ENCODE data around the gene SMIM27. TPM values are rescaled to one million over a fixed set of nuclear protein-coding genes. Genes with fewer than 3 reads are reported as not detected.

SMIM27 gene
- total and polyA plus RNA-seq, 2 of the 13 experiments (the other 11 are each of a cell fraction or from before 2014, with no cell fraction given) = 17.9 to 19.0 TPM

- TF ChIP-seq, protein P1, sequence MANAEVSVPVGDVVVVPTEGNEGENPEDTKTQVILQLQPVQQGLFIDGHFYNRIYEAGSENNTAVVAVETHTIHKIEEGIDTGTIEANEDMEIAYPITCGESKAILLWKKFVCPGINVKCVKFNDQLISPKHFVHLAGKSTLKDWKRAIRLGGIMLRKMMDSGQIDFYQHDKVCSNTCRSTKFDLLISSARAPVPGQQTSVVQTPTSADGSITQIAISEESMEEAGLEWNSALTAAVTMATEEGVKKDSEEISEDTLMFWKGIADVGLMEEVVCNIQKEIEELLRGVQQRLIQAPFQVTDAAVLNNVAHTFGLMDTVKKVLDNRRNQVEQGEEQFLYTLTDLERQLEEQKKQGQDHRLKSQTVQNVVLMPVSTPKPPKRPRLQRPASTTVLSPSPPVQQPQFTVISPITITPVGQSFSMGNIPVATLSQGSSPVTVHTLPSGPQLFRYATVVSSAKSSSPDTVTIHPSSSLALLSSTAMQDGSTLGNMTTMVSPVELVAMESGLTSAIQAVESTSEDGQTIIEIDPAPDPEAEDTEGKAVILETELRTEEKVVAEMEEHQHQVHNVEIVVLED (CRISPR knock-in tag; IDR thresholded peaks at IDR 0.05; ENCODE audit: borderline replicate concordance) = peak; percentile 86
- TF ChIP-seq PHF8 (CRISPR knock-in tag; IDR thresholded peaks at IDR 0.05) = peak; percentile 81
- TF ChIP-seq KLF11 (CRISPR knock-in tag; IDR thresholded peaks at IDR 0.05) = peak; percentile 75; the same call in 1 of the 2 replicates
- no peak for TF ChIP-seq FOXA1 (IDR thresholded peaks at IDR 0.05)
- peak; percentile 45; the same call in 1 of the 2 replicates for TF ChIP-seq FOXA1 (CRISPR knock-in tag; IDR thresholded peaks at IDR 0.05)
- no peak for TF ChIP-seq CTCF (CRISPR knock-in tag; IDR thresholded peaks at IDR 0.05)
- TF ChIP-seq, protein P2, sequence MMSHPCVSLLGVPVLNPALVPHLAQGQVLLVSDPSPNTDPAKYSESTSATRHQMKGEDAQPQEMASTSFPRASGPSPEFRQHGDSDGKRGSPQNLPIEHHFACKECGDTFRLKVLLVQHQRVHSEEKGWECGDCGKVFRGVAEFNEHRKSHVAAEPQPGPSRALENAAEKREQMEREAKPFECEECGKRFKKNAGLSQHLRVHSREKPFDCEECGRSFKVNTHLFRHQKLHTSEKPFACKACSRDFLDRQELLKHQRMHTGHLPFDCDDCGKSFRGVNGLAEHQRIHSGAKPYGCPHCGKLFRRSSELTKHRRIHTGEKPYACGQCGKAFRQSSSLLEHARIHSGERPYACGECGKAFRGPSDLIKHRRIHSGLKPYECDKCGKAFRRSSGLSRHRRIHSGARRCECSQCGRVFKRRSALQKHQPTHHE (CRISPR knock-in tag; IDR thresholded peaks at IDR 0.05; ENCODE audit: borderline replicate concordance) = no peak
- TF ChIP-seq ZNF761 (CRISPR knock-in tag; conservative IDR thresholded peaks at IDR 0.05) = 0 out of 2 replicates have a peak, but pooled peaks have one; percentile 21
- TF ChIP-seq CBFB (CRISPR knock-in tag; IDR thresholded peaks at IDR 0.05) = no peak
- TF ChIP-seq, protein P3, sequence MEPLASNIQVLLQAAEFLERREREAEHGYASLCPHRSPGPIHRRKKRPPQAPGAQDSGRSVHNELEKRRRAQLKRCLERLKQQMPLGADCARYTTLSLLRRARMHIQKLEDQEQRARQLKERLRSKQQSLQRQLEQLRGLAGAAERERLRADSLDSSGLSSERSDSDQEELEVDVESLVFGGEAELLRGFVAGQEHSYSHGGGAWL (CRISPR knock-in tag; IDR thresholded peaks at IDR 0.05) = peak; percentile 72; the same call in 1 of the 2 replicates
- peak; percentile 63 for TF ChIP-seq PATZ1 (CRISPR knock-in tag; IDR thresholded peaks at IDR 0.05)
- no peak for TF ChIP-seq ZBTB42 (CRISPR knock-in tag; IDR thresholded peaks at IDR 0.05)
- TF ChIP-seq ONECUT2 (CRISPR knock-in tag; IDR thresholded peaks at IDR 0.05) = no peak
- peak; percentile 58; the same call in 1 of the 2 replicates for TF ChIP-seq BCL3 (CRISPR knock-in tag; IDR thresholded peaks at IDR 0.05)
- peak; percentile 92 for TF ChIP-seq ZNF138 (CRISPR knock-in tag; IDR thresholded peaks at IDR 0.05; ENCODE audit: low read depth)
- TF ChIP-seq SALL2 (CRISPR knock-in tag; IDR thresholded peaks at IDR 0.05) = peak; percentile 67; the same call in 1 of the 2 replicates
- TF ChIP-seq ISL2 (CRISPR knock-in tag; IDR thresholded peaks at IDR 0.05) = peak; percentile 59; the same call in 1 of the 2 replicates
- no peak for TF ChIP-seq PCBP2 (optimal IDR thresholded peaks at IDR 0.05; ENCODE audit: low read depth, low read length, poor library complexity, severe bottlenecking)
- TF ChIP-seq, protein P4, sequence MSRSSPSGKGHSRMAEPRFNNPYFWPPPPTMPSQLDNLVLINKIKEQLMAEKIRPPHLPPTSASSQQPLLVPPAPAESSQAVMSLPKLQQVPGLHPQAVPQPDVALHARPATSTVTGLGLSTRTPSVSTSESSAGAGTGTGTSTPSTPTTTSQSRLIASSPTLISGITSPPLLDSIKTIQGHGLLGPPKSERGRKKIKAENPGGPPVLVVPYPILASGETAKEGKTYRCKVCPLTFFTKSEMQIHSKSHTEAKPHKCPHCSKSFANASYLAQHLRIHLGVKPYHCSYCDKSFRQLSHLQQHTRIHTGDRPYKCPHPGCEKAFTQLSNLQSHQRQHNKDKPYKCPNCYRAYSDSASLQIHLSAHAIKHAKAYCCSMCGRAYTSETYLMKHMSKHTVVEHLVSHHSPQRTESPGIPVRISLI (CRISPR knock-in tag; IDR thresholded peaks at IDR 0.05; ENCODE audit: borderline replicate concordance) = 0 out of 2 replicates have a peak, but pooled peaks have one; percentile 28
- TF ChIP-seq ZNF790 (CRISPR knock-in tag; IDR thresholded peaks at IDR 0.05; ENCODE audit: borderline replicate concordance) = no peak
Observed at GRCh38 chr9:32572900-32573523, 20.9 kb downstream of the SMIM27 start, which contains the start of gene NDUFB6 (continued).

Measured in HepG2 (cell line).